Fibroblast of skin of back (primary cell): ENCODE measurements around the gene UAP1. TPM values are rescaled to one million over a fixed set of nuclear protein-coding genes. Genes with fewer than 3 reads are reported as not detected.

Experiments
- DNase-seq: peaks from one replicate; pipeline ENCODE4 v3.0.0-alpha.2; 2013
- polyA plus RNA-seq, 2 experiments: library from polyadenylated mRNA; unstranded; fragments of 120-200 nt; gene quantifications; one replicate each; pipeline ENCODE4 v1.2.1, GENCODE V29; 2013; ENCODE audit not compliant: insufficient read length in 2 of 2

UAP1 gene
- polyA plus RNA-seq (2013, experiment 1 of 2; ENCODE audit: insufficient read length): 105 TPM
- polyA plus RNA-seq (2013, experiment 2 of 2; ENCODE audit: insufficient read length): 67.1 TPM

DNA sequence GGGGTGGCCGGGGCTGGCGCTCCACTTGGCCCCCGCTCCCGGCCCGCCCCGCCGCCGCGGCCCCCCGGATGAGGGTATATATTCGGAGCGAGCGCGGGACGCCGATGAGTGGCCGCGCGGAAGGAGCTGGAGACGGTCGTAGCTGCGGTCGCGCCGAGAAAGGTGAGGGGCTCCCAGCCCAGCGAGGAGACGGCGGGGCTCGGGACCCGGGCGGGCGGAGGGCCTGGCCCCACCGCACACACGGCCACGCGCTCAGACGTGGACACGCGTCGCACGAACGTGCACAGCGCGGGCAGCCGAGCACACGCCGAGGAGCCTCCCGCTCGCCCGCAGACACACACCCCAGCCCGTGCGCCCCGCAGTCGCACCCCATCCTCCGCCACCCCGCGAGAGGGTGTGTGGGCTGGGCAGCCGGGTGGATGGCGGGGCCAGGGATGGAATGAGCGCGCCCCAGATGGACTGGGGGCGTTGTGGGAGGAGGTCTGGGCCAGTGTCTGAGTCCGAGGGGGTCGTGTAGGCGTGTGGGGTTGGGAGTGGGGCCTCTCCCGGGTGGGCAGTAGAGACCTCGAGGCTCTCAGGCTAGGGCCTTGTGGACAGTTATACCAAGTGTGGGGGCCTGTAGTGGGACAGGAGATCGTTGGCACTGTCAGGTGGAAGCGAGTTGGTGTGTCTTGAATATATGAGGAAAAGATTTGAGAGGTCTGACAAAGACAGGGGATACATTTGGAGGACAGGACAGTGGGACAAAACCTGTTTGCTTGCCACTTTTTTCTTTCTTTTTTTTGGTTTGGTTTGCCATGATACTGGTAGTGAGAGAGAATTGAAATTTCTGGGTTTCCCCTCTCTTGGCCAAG, at the start of gene UAP1:
UAP1 (plus strand) TSS at position 107 of the 854 bp plus-strand sequence. CDS start 4,347 bp downstream, outside the sequence.
- DNase-seq: peak; percentile 21

DNA sequence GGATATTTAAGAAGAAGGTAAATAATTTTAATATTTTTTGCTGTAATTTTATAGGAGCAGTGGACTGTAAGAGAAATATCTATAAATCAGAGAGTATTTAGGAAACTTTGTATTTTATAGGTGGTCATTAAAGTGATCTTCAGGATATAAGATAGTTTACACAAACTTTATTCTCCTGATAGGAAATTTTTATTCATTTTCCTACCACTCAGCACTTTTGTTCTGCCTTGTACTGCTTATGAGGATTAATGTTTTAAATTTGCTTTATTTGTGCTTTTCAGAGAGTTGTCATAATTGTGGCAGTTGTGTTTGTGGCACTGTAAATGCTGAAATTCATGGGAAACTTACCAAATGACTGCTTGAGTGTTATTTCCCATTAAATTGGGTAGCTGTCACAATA, 34.2 kb upstream of the UAP1 start:
- DNase-seq: no peak

DNA sequence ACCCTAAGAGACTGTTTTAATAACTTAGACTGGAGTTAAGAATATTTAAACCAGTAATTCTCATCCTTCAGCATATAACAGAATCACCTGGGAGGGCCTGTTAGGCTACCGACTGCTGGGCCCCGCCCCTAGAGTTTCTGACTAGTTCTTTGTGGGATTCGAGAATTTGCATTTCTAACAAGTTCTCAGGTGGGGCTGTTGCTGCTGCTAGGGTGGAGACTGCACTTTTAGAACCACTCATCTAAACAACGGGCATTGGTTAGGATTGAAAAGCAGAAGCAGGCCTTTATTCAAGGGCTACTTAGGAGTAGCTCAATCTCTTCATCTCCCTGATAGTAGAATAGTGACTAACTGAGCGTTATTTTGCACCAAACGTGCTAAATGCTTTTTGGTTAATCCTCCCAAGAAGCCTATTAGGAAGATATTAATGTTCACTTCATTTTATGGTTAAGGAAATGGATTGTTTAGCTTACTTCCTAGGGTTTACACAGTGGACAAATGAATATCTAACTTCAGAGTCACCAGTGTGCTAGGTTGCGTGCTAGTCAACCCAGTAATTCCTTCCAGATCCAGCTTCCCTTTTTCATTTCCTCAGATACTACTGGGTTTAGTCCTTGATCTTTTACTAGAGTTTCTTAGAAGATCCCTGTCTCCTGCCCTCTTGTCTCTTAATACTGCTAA, 31.1 kb upstream of the UAP1 start:
- peak; percentile 18 for DNase-seq

DNA sequence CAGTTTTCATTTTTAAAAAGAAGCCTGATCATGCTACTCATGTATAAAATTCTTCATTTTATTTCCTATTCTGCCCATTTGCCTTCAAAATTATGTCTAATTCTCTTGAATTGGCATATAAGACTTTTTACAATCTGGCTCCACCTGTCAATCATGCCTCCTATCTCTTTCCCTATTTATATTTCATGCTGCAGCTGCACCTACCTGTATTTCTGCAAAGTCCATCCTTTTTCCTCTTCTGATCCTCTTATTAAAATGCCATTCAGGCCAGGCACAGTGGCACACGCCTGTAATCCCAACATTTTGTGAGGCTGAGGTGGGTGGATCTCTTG, 30.6 kb upstream of the UAP1 start:
- DNase-seq: no peak

DNA sequence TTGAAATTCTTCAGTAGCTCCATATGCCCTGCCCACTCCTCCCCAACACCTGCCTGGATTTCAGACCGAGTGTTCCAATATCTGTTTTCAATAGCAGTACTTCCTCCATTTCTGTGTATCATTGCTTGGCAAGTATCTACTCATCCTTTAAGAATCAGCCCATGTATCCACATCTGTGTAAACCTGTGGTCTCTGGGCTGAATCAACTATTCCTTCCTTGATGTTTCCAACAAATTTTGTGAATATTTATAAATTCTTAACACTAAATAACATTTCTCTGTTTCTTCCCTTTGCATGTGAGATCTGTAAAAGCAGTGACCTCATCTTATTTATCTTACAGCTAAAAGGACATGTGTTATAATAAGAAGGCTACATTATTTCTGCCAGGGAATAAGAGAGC, 26.0 kb upstream of the UAP1 start:
- DNase-seq: peak; percentile 15

DNA sequence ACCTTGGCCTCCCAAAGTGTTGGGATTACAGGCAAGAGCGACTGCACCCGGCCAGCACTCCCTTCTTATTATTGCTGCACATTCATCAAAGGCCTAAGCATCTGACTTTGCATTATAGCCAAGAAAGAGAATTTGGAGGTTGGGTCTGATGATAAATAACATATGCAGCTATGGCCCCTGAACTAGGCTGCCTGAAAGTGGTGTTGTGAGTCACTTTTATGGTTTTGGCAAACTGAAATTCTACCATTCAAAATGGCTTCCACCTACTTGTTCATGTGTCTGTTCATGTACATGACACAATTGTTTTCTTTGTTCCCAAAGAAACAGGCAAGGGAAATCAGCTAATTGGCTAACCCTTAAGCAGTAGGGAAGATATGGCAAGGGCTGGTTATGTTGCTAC, 25.0 kb upstream of the UAP1 start:
- DNase-seq: peak; percentile 51

DNA sequence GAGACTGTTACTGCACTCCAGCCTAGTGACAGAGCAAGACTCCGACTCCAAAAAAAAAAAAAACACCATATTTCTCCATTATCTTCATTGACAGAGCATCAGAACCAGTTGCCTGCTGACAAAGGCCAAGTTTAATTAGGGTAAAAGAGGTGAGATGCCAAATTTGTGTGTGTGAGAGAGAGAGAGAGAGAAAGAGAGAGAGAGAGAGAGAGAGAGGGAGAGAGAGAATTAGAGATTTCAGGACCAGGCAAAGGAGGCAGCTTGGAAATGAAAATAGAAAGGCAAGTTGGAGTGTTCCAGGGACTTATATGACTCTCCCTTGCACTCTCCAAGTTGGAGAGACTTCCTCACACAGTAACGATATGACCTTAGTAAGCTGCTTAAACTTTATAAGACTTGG, 24.3 kb upstream of the UAP1 start:
- no peak for DNase-seq

DNA sequence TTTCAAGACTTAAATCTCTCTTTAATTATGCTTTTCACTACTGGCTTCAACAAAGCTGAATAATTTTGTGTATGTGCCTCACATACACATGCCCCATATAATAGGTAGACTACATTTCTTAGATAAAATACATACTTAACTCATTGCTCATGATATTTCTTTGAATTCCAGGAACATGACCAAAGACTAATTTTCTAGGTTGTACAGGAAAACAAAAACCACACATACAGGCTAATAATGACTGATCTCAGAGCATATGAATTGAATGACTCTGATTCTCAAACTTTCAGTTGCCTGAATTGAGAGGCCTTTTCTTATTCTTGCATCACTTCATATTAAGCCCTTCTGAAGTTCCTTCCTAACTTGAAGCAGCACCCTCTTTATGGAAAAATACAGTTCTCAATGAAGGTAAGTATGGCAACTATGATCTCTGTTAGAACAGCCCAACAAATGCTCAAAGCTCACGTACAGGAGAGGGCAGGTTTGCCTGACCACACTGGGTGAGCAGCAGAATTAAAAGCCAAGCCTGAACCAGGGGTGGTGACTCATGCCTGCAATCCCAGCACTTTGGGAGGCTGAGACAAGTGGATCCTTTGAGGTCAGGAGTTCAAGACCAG, 22.6 kb upstream of the UAP1 start:
- DNase-seq: peak; percentile 98

DNA sequence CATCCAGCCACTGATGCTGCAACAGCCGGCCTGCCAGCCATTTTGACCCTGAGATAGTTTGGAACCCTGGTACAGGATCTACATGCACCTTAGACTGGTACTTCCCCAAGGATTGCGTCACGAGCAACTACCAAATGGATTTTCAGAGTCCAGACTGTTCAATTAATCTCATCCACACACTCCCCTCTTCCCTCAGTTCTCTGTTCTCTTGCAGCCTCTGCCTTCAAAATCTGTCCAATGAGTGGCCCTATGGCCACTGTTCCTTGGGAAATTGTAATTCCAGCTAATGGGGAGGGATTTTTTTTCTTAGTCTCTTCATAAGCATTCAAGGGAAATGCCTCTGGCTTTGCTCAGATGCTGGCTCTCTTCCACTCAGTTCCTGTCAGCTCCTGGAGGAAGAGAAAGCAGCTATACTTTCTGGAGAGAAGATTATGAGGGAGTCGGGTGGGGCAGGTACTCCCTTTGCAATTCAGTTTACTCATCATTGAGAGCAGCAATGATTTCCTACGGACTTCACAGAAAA, 19.8 kb upstream of the UAP1 start:
- peak; percentile 99 for DNase-seq

DNA sequence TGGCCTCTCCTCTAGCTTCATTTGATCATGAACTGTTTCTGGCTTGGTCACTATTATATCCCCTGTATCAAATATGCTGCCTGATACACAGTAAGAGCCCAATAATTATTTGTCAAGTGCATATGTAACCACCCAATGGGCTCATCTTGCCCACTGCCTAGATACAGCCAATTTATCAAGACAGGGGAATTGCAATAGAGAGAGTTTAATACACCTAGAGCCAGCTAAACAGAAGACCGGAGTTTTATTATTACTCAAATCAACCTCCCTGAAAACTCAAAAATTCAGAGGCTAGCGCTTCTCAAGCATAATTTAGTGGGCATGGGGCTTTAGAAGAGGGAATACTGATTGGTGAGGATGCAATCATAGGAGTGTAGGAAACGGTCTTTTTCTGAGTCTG, 18.3 kb upstream of the UAP1 start:
- DNase-seq: no peak

DNA sequence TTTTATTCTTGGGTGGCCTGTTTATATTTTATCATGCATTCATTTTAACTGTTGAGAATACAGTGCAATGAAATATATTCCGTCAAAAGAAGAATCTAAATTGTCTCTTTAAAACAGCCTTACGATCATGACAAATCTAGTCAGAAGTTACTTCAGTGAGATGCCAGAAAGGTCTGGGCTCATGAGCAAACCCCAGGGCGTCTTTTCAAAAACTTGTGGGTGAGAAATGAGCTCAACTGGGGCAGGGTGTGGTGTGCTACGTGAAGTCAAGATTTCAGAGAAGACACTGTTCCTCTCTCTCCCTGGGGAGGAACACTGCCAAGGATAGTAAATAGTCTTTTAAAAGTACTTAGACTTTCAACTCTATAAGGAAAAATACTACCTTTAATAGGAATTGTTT, 13.4 kb upstream of the UAP1 start:
- peak; percentile 58 for DNase-seq

DNA sequence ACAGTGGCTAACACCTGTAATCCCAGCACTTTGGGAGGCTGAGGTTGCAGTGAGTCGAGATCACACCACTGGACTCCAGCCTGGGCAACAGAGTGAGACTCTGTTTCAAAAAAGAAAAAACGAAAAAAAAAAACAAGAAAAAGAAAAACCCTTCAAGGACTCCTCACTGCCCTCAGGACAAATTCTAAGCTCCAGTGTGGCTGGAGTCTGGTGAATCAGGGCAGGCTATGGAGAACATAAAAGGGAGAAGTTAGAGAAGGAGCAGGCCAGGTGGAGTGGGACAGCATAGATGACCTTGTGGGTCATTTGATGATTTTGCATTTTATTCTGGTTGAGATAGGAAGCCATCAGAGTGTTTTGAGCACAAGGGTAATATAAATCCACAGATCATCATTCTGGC, 12.5 kb upstream of the UAP1 start:
- DNase-seq: no peak

DNA sequence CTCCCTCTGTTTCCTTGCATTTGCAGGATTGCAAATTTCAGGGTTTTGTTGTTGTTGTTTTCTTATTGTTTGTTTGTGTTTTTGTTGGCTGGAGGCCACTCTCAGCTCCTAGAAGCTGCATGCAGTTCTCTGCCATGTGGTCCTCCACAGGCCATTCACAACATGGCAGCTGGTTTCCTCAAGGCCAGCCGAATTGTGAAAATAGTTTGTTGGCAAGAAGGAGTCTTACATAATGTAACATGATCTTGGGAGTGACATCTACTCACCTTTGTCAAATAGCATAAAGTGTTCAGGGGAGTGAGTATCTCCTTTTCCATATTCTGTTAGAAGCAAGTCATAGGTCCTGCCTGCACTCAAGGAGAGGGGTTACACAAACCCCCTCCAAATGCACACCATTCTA, 10.6 kb upstream of the UAP1 start:
- DNase-seq: no peak

DNA sequence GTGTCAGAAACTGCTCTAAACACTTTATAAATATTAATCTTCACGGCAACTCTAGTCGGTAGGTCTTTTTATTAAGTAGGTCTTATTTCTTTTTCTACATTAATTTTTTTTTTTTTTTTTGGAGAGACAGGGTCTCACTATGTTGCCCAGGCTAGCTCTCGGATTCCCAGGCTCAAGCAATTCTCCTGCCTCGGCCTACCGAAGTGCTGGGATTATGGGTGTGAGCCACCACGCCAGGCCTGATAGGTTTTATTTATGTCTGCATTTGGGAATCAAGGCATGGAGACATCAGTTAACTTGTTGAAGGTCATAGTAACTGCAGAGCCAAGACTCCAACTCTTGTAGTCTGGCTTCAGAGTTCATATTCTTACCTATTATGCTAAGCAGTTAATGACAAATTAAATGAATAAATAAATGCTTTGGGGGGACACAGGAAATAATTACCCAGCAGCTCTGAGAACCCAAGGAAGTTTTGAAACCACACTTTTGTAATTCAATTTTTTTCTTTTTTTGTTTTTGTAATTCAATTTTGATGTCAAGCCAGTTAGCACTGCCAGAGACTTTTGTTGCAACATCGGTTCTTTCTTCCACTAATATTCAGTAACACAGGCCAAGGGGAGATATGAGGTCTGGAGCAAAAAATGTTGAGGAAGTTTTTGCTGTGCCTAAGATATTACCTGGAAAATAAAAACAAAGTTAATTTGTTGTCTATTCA, 9.4 kb upstream of the UAP1 start:
- no peak for DNase-seq

DNA sequence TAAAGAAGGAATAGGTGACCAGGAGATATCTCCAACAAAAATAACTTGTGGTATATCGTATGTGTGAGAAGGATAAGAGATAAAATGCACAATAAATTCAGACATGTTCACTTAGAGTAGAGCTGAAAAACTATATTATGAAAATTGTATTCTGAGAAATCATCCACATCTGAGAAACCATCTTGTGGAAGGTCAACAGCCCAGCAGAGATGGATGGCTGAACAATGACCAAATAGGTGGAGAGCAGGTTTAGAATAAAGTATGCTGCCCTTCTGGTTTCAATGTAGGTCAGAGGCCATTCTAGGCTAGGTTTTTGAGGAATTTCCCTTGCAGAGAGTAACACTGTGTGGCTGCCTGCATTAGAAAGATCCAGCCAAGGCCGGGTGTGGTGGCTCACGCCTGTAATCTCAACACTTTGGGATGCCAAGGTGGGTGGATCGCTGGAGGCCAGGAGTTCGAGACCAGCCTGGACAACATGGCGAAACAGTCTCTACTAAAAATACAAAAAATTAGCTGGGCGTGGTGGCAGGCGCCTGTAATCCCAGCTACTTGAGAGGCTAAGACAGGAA, 8.8 kb upstream of the UAP1 start:
- no peak for DNase-seq

DNA sequence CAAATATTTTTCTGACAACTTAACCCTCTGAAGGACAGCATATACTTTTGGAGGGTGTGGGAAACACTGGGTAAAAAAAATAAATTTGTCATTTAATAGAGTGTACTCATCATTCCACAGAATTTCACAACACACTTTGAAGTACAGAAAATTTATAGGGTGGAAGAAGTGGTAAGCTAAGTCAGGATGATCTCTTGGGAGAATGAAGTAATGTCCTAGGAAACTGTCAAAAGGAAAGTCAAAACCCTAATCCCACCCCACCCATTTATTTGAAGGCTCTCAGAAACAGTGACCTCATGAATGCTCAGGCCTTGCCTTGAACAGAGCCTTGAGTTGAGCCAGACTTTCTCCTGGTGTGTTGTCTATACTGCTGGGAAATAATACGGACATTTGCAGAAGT, 7.3 kb upstream of the UAP1 start:
- peak; percentile 55 for DNase-seq

DNA sequence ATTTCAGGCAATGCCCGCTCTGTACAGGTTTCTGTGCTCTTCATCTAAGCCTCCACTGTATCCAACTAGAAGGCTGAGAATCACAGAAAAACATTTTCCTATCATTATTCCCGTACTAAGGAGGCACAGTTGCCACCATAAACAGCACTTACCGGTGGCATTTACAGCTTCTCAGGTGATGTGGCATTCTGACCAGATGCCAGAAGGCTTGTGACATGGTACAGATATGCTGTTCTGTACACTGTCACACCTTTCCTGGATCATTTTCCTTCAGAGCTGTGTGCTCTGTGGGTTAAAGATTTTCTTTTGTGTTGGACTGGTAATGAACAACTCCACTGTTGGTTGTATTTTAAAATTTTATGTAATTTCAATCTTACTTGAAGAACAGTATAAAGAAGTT, 4.0 kb upstream of the UAP1 start:
- no peak for DNase-seq

DNA sequence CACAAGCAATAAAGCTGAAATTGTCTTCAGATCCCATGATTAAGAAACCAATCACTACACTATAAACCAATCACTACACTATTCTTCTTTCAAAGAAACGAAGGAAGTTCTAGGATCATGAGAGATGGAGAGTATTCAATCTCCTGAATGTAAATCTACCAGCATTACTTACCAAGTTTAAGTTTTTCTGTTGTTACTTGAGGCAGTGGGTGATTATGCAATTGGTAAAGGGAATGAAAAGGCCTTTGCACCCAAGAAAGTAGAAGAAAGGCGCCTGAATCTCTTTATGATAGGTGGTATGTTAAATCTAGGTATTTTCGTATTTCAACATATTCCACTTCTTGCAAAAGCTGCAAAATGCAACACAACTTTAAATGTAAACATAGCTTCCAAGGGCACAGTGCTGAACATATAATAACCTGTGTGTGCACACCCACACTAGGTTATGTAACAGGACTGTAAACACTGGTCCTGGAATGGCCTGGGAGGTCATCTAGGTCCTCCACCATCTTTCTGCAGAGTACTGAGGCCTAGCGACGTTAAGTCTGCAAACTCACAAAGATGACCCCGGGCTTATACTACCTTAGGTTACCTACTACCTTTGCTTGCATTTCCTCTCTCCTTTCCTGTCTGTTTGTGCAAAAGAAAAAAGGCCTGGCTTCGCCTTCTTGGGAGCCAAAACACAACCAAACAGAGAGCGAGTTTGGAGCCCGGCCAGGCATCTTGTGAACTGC, 1.1 kb upstream of the UAP1 start:
- no peak for DNase-seq

DNA sequence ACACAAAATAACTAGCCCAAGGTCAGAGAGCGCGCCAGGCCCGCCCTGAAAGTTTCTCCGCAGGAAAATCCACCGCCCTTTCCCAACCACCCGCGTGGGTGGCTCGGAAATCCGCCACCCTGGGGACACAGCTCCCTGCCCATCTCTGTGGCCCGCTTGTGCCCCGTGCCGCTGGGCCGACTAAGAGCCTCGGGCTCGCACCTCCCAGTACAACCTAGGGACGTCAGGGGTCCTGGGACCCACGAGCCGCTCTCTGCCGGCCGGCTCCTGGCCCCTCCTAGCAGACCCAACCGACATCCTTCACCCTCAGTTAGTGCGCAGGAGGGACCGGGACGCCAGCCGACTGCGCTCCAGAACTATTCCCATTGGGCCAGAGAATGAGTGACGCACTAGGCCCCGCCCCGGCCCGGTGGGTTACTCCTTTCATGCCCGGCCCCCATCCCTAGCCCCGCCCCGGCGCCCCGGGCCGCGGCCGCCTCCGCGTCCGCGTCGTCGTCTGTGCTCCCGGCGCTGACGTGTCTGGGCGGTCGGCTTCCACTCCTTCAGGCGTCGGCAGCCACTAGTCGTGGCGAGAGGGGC, 396 bp upstream of the UAP1 start:
- DNase-seq: peak; percentile 98

DNA sequence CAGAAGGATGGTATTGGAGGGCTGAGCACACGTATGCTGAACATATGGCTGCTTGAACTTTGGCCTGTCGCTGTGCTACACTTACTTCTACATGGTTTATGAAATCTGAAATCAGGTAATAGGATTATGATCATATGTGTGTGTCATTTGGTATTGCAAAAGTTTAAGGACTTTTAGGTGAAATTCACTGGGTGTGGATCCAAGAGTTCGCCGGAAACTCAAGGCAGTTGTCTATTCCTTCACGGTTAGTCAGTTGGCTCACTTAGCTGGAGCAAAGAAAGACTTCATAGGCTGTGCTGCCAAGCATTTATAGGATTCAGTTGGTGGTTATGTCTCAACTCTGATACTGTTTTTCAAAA, 927 bp downstream of the UAP1 start:
- peak; percentile 60 for DNase-seq

DNA sequence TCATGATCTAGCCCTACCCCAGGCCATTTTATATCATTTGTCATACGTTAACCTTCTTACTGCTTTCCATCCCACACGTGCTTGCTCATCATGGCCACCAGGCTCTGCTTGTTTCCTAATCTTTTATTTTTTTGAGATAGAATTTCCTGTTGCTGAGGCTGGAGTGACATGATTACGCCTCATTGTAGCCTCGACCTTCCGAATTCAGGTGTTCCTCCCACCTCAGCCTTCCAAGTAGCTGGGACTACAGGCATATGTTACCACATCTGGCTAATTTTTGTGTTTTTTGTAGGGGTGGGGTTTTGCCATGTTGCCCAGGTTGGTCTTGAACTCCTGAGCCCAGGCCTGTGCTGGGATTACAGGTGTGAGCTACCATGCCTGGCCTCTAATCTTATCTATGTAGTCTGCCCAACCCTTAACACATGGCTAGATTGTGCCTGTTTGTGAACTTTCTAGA, 3.3 kb downstream of the UAP1 start:
- DNase-seq: peak; percentile 7
